ENCODE measurements around the gene MAP4K4.

Gene MAP4K4

GRCh38 chr2:101697124-101698013 lies at the start of gene MAP4K4:
Gene MAP4K4 (plus strand): TSS chr2:101697707. CDS start chr2:101698081, 374 bp downstream.
- DNase-seq (ENCODE audit: low spot score), result peak; percentile 89

GRCh38 chr2:101653469-101653868 lies 44.0 kb upstream of the MAP4K4 start:
- no peak for DNase-seq (ENCODE audit: low spot score)

- peak; percentile 27 for DNase-seq (ENCODE audit: low spot score)
Measured at GRCh38 chr2:101655702-101656422, 41.6 kb upstream of the MAP4K4 start.

- no peak for DNase-seq (ENCODE audit: low spot score)
Measured at GRCh38 chr2:101657787-101658186, 39.7 kb upstream of the MAP4K4 start.

GRCh38 chr2:101658387-101658786 lies 39.1 kb upstream of the MAP4K4 start:
- DNase-seq (ENCODE audit: low spot score), result no peak

- no peak for DNase-seq (ENCODE audit: low spot score)
Measured at GRCh38 chr2:101665312-101665711, 32.2 kb upstream of the MAP4K4 start.

- no peak for DNase-seq (ENCODE audit: low spot score)
Measured at GRCh38 chr2:101667823-101668222, 29.7 kb upstream of the MAP4K4 start.

GRCh38 chr2:101672047-101672446 lies 25.5 kb upstream of the MAP4K4 start:
- no peak for DNase-seq (ENCODE audit: low spot score)

- no peak for DNase-seq (ENCODE audit: low spot score)
Measured at GRCh38 chr2:101673920-101674319, 23.6 kb upstream of the MAP4K4 start.

GRCh38 chr2:101675512-101675911 lies 22.0 kb upstream of the MAP4K4 start:
- DNase-seq (ENCODE audit: low spot score), result no peak

- DNase-seq (ENCODE audit: low spot score), result no peak
Measured at GRCh38 chr2:101676674-101677073, 20.8 kb upstream of the MAP4K4 start.

- no peak for DNase-seq (ENCODE audit: low spot score)
Measured at GRCh38 chr2:101677658-101678057, 19.8 kb upstream of the MAP4K4 start.

- no peak for DNase-seq (ENCODE audit: low spot score)
Measured at GRCh38 chr2:101678379-101678778, 19.1 kb upstream of the MAP4K4 start.

- DNase-seq (ENCODE audit: low spot score), result peak; percentile 36
Measured at GRCh38 chr2:101679037-101679726, 18.3 kb upstream of the MAP4K4 start.

GRCh38 chr2:101679801-101680487 lies 17.6 kb upstream of the MAP4K4 start:
- no peak for DNase-seq (ENCODE audit: low spot score)

GRCh38 chr2:101682311-101682710 lies 15.2 kb upstream of the MAP4K4 start:
- no peak for DNase-seq (ENCODE audit: low spot score)

- DNase-seq (ENCODE audit: low spot score), result no peak
Measured at GRCh38 chr2:101684313-101684712, 13.2 kb upstream of the MAP4K4 start.

- DNase-seq (ENCODE audit: low spot score), result no peak
Measured at GRCh38 chr2:101688261-101688660, 9.2 kb upstream of the MAP4K4 start.

GRCh38 chr2:101689114-101689825 lies 8.2 kb upstream of the MAP4K4 start:
- DNase-seq (ENCODE audit: low spot score), result no peak

GRCh38 chr2:101690547-101691152 lies 6.9 kb upstream of the MAP4K4 start:
- DNase-seq (ENCODE audit: low spot score), result no peak

GRCh38 chr2:101692041-101692440 lies 5.5 kb upstream of the MAP4K4 start:
- DNase-seq (ENCODE audit: low spot score), result no peak

Data from AG08396 (cell line).